Lower lobe of right lung (tissue), 2 donors: ENCODE measurements around the gene HSBP1. TPM values are rescaled to one million over a fixed set of nuclear protein-coding genes. Genes with fewer than 3 reads are reported as not detected.

Experiments
- ATAC-seq, 2 donors: fragments of 200-7000 bp; cut with Tn5 transposase; one replicate each; pipeline ENCODE4 v1.9.1; 2020 to 2022; ENCODE audit warnings: mild to moderate bottlenecking in 2 of 2, moderate library complexity in 2 of 2
- DNase-seq: peaks from one replicate; pipeline ENCODE4 v3.0.0-alpha.2; 2020
- H3K27ac ChIP-seq: fragments of 200-600 bp; one replicate; pipeline ENCODE4 v1.8.0; 2022
- H3K27me3 ChIP-seq: fragments of 200-600 bp; one replicate; pipeline ENCODE4 v1.8.0; 2022; ENCODE audit warnings: low read depth
- H3K36me3 ChIP-seq: fragments of 200-600 bp; one replicate; pipeline ENCODE4 v1.8.0; 2022; ENCODE audit warnings: mild to moderate bottlenecking
- H3K4me1 ChIP-seq: fragments of 200-600 bp; one replicate; pipeline ENCODE4 v1.8.0; 2022
- H3K4me3 ChIP-seq: fragments of 200-600 bp; one replicate; pipeline ENCODE4 v1.8.0; 2022; ENCODE audit warnings: mild to moderate bottlenecking
- H3K9me3 ChIP-seq: fragments of 200-600 bp; one replicate; pipeline ENCODE4 v1.8.0; 2022
- CTCF ChIP-seq: fragments of 200-600 bp; IDR thresholded peaks from one replicate; pipeline ENCODE4 v1.8.0; 2022; ENCODE audit warnings: antibody characterized with exemption, mild to moderate bottlenecking
- intact Hi-C: fragments of 100-400 bp; cut with DNase I; formaldehyde crosslinking; loops from one replicate; pipeline ENCODE4 v1.11.0; 2022
- total RNA-seq: library from RNA; stranded (reverse); fragmentation: NEBNext Ultra II Directional; extraction: Animal tissue kit (Norgen Biotek cat#: 25700); gene quantifications from one replicate; pipeline ENCODE4 v1.2.1, GENCODE V29; 2021
- donor health status: DM: no; HTN: yes; CAD: no; lungs with severe emphysema.

The HSBP1 gene
- total RNA-seq, 1 donor from 2014 or later: 105 TPM

- intact Hi-C loops: no loop called here
- no peaks in the 10 kb centered on the region for H3K36me3 ChIP-seq
These were observed 23.7 kb downstream of the HSBP1 start for GRCh38 chr16:83831456-83831987.

GRCh38 chr16:83833921-83834320, 26.1 kb downstream of the HSBP1 start:
- no peak overlapping the region for H3K4me3 ChIP-seq
- H3K36me3 ChIP-seq: no peaks in the 10 kb centered on the region
- peaks cover 7% of the 10 kb centered on the region for H3K4me1 ChIP-seq
- intact Hi-C loops: no loop called here
- DNase-seq: no peak
- no peak for ATAC-seq
- H3K27ac ChIP-seq: no peak overlapping the region
- no peak for TF ChIP-seq CTCF
- H3K27me3 ChIP-seq: no peaks in the 10 kb centered on the region
- no peaks in the 10 kb centered on the region for H3K9me3 ChIP-seq

More at GRCh38 chr16:83831456-83831987, 23.7 kb downstream of the HSBP1 start:
- H3K4me3 ChIP-seq: no peak overlapping the region
- TF ChIP-seq CTCF: no peak
- no peaks in the 10 kb centered on the region for H3K9me3 ChIP-seq
- peaks cover 9% of the 10 kb centered on the region for H3K4me1 ChIP-seq
- DNase-seq (no peak), ATAC-seq (no peak)
- H3K27me3 ChIP-seq: no peaks in the 10 kb centered on the region
- H3K27ac ChIP-seq: no peak overlapping the region

GRCh38 chr16:83835586-83836566, 28.1 kb downstream of the HSBP1 start:
- peaks cover 7% of the 10 kb centered on the region for H3K4me1 ChIP-seq
- no peaks in the 10 kb centered on the region for H3K9me3 ChIP-seq
- no peaks in the 10 kb centered on the region for H3K36me3 ChIP-seq
- H3K27me3 ChIP-seq: no peaks in the 10 kb centered on the region
- ATAC-seq (no peak), DNase-seq (no peak)
- intact Hi-C loops: no loop called here
- no peak overlapping the region for H3K27ac ChIP-seq
- TF ChIP-seq CTCF: no peak
- no peak overlapping the region for H3K4me3 ChIP-seq

- H3K27ac ChIP-seq: no peak overlapping the region
- ATAC-seq (no peak), DNase-seq (no peak)
- H3K4me3 ChIP-seq: no peak overlapping the region
- H3K4me1 ChIP-seq: peaks cover 7% of the 10 kb centered on the region
- H3K9me3 ChIP-seq: no peaks in the 10 kb centered on the region
- intact Hi-C loops: no loop called here
- no peaks in the 10 kb centered on the region for H3K36me3 ChIP-seq
- TF ChIP-seq CTCF: no peak
- H3K27me3 ChIP-seq: no peaks in the 10 kb centered on the region
These were observed 29.8 kb downstream of the HSBP1 start for GRCh38 chr16:83837566-83837965.

GRCh38 chr16:83838151-83838550, 30.4 kb downstream of the HSBP1 start:
- H3K27ac ChIP-seq: no peak overlapping the region
- H3K4me1 ChIP-seq: peaks cover 7% of the 10 kb centered on the region
- DNase-seq (no peak), ATAC-seq (no peak)
- no peaks in the 10 kb centered on the region for H3K36me3 ChIP-seq
- intact Hi-C loops: no loop called here
- TF ChIP-seq CTCF: no peak
- no peaks in the 10 kb centered on the region for H3K9me3 ChIP-seq
- no peak overlapping the region for H3K4me3 ChIP-seq
- no peaks in the 10 kb centered on the region for H3K27me3 ChIP-seq
